OCI-LY7 (cell line): ENCODE measurements around the gene SLC22A4.

ENCODE experiments used
- CTCF ChIP-seq: fragments of 200-600 bp; sonication (generic); conservative IDR thresholded peaks from 2 replicates; pipeline ENCODE4 v1.5.1; 2014; ENCODE audit warnings: mild to moderate bottlenecking, antibody characterized with exemption, low read length, moderate library complexity, mixed read lengths
- EZH2phosphoT487 ChIP-seq: fragments of 200-600 bp; sonication (generic); IDR thresholded peaks from 2 replicates; pipeline ENCODE4 v1.6.1; 2018; ENCODE audit warnings: low read depth, borderline replicate concordance, mild to moderate bottlenecking, mixed run types, antibody characterized with exemption, low read length, moderate library complexity, mixed read lengths

GRCh38 chr5:132267931-132268768, 26.0 kb upstream of the SLC22A4 start:
- TF ChIP-seq CTCF (no peak), EZH2phosphoT487 (no peak)
